ENCODE measurements around the gene ZNF280A. TPM values are rescaled to one million over a fixed set of nuclear protein-coding genes. Genes with fewer than 3 reads are reported as not detected.
"Not testable (repeated sequence)": the region's sequence is repeated elsewhere in the genome, so short reads cannot be mapped to it uniquely, and the experiment has no call there.

The ZNF280A gene
- polyA plus RNA-seq, 1 experiment: not detected

GRCh38 chr22:22479999-22480532, 40.0 kb downstream of the ZNF280A start:
- CTCF ChIA-PET: interaction anchor here (1.5 kb wide), 1 partner anchor 15 kb away, joined by 4 read pairs; no protein-coding TSS in a partner anchor
- Histone ChIP-seq H3K36me3 (ENCODE audit: control insufficient read depth, insufficient read depth, low read length) (no peaks in the 10 kb centered on the region), H3K4me3 (ENCODE audit: low read depth, low read length) (no peak overlapping the region), H3K27me3 (ENCODE audit: control insufficient read depth, insufficient read depth, low read length) (no peaks in the 10 kb centered on the region)
- POLR2A ChIA-PET: no interaction called here
- DNase-seq (ENCODE audit: low read depth): no peak
- no peak for TF ChIP-seq CTCF (IDR thresholded peaks at IDR 0.05; ENCODE audit: insufficient read depth, low read depth, low read length)

- TF ChIP-seq CTCF (IDR thresholded peaks at IDR 0.05; ENCODE audit: insufficient read depth, low read depth, low read length): no peak
- ChIA-PET CTCF (interaction anchor here (2.6 kb wide), 1 partner anchor 15 kb away, joined by 13 read pairs; no protein-coding TSS in a partner anchor), POLR2A (no interaction called here)
- no peaks in the 10 kb centered on the region for H3K36me3 ChIP-seq (ENCODE audit: control insufficient read depth, insufficient read depth, low read length)
- H3K4me3 ChIP-seq (ENCODE audit: low read depth, low read length): no peak overlapping the region
- no peaks in the 10 kb centered on the region for H3K27me3 ChIP-seq (ENCODE audit: control insufficient read depth, insufficient read depth, low read length)
- DNase-seq (ENCODE audit: low read depth): no peak
Measured at GRCh38 chr22:22479116-22479515, 41.0 kb downstream of the ZNF280A start.

GRCh38 chr22:22478470-22478869, 41.6 kb downstream of the ZNF280A start:
- no peak for TF ChIP-seq CTCF (IDR thresholded peaks at IDR 0.05; ENCODE audit: insufficient read depth, low read depth, low read length)
- Histone ChIP-seq H3K36me3 (ENCODE audit: control insufficient read depth, insufficient read depth, low read length) (no peaks in the 10 kb centered on the region), H3K27me3 (ENCODE audit: control insufficient read depth, insufficient read depth, low read length) (no peaks in the 10 kb centered on the region), H3K4me3 (ENCODE audit: low read depth, low read length) (no peak overlapping the region)
- CTCF ChIA-PET: interaction anchor here (2.6 kb wide), 1 partner anchor 15 kb away, joined by 13 read pairs; no protein-coding TSS in a partner anchor
- POLR2A ChIA-PET: no interaction called here
- DNase-seq (ENCODE audit: low read depth): no peak

GRCh38 chr22:22474733-22475132, 45.3 kb downstream of the ZNF280A start:
- no peak for TF ChIP-seq CTCF (IDR thresholded peaks at IDR 0.05; ENCODE audit: insufficient read depth, low read depth, low read length)
- ChIA-PET POLR2A (no interaction called here), CTCF (interaction anchor here (0.9 kb wide), 1 partner anchor 10 kb away, joined by 3 read pairs; no protein-coding TSS in a partner anchor)
- Histone ChIP-seq H3K27me3 (ENCODE audit: control insufficient read depth, insufficient read depth, low read length) (no peaks in the 10 kb centered on the region), H3K36me3 (ENCODE audit: control insufficient read depth, insufficient read depth, low read length) (no peaks in the 10 kb centered on the region), H3K4me3 (ENCODE audit: low read depth, low read length) (no peak overlapping the region)
- no peak for DNase-seq (ENCODE audit: low read depth)

- DNase-seq (ENCODE audit: low read depth); H3K4me3 ChIP-seq (ENCODE audit: low read depth, low read length); H3K36me3 ChIP-seq (ENCODE audit: control insufficient read depth, insufficient read depth, low read length); H3K27me3 ChIP-seq (ENCODE audit: control insufficient read depth, insufficient read depth, low read length); POLR2A ChIA-PET: not testable (repeated sequence)
- CTCF ChIA-PET: interaction anchor here (1.7 kb wide), 1 partner anchor 8 kb away, joined by 4 read pairs; no protein-coding TSS in a partner anchor
Measured at GRCh38 chr22:22471104-22471503, 49.0 kb downstream of the ZNF280A start.

- H3K27me3 ChIP-seq (ENCODE audit: control insufficient read depth, insufficient read depth, low read length): no peaks in the 10 kb centered on the region; the same call in 1 of the 2 replicates
- DNase-seq (ENCODE audit: low read depth): no peak
- no peak for TF ChIP-seq CTCF (IDR thresholded peaks at IDR 0.05; ENCODE audit: insufficient read depth, low read depth, low read length)
- ChIA-PET CTCF (no interaction called here), POLR2A (no interaction called here)
- no peaks in the 10 kb centered on the region for H3K36me3 ChIP-seq (ENCODE audit: control insufficient read depth, insufficient read depth, low read length)
- H3K4me3 ChIP-seq (ENCODE audit: low read depth, low read length): no peak overlapping the region
Measured at GRCh38 chr22:22469527-22469926, 50.5 kb downstream of the ZNF280A start.

GRCh38 chr22:22468794-22469469, 51.1 kb downstream of the ZNF280A start:
- CTCF ChIA-PET; DNase-seq (ENCODE audit: low read depth); H3K4me3 ChIP-seq (ENCODE audit: low read depth, low read length); POLR2A ChIA-PET; H3K36me3 ChIP-seq (ENCODE audit: control insufficient read depth, insufficient read depth, low read length); H3K27me3 ChIP-seq (ENCODE audit: control insufficient read depth, insufficient read depth, low read length): not testable (repeated sequence)

Data from BJ (cell line).